T47D (cell line): ENCODE data around the gene ATOH8.
"Not testable (repeated sequence)": the region's sequence is repeated elsewhere in the genome, so short reads cannot be mapped to it uniquely, and the experiment has no call there.

ENCODE experiments used
- DNase-seq, 2 experiments: peaks; one replicate each; pipeline versions ENCODE4 v3.0.0 to v3.0.0-alpha.2; 2011 to 2012; ENCODE audit warnings: low read depth in 1 of 2, low spot score in 1 of 2
- JUND ChIP-seq: IDR thresholded peaks from 2 replicates; pipeline ENCODE4 v1.6.1; 2012; ENCODE audit warnings: low read depth
- in situ Hi-C: cut with HindIII; loops from 2 replicates; pipeline ENCODE4 v1.10.0; 2016; ENCODE audit warnings: low sequenced_read_pairs, low pct_unique_long_range_greater_than_20kb

Gene ATOH8

DNA sequence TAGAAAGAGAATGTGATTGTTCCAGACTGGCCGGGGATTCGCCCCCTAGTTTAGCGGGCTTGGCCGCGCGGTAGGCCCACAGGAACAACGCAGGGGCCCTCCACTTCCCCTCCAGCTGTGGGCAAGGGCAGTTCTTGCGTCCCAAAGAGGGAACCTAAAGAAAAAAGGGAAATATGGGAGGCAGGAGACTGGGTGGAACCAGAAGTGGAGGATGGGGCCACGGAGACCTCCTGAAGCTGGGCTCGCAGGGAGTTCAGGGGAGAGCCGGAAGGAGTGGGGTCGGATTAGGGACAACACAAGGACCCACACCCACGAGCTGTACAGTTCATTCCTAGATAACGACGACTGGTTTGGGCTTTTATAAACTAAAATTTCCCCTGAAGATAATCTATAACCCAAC lies 41.5 kb upstream of the ATOH8 start:
- no peak for DNase-seq
- TF ChIP-seq JUND: no peak
- in situ Hi-C loops: no loop called here

DNA sequence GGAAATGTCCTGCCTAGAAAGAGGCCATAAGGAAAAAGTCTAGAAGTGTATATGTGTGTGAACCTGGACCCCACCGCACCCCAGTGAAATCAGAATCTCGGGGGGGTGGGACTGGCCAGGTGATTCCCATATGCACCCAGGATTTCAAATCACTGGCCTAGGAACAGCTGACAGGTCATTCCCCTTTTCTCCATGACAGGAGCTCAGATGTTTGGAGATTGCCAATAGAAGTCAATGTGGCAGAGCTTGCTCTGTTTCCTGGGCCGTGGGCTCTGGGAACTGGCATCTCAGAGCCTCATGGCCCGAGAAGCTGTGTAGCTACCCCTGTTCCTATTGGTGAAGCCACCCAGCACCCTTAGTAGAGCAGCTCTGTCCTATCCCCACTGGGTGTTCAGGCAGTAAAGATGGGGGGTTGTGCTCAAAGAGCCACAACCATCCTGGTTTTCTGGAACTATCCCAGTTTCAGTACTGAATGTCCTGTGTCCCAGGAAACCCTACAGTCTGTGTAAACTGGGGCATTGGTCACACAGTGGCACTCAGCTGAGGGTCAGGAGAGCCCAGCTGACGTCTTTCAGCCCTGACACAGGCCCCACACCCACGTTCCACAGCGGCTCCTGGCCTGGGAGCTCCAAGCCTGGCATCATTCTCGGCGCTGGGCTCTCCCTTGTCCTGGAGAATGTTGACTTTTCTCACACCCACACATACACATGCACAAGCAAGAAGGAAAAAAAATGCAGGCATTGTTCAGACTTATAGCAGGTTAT lies 40.8 kb upstream of the ATOH8 start:
- TF ChIP-seq JUND: no peak

DNA sequence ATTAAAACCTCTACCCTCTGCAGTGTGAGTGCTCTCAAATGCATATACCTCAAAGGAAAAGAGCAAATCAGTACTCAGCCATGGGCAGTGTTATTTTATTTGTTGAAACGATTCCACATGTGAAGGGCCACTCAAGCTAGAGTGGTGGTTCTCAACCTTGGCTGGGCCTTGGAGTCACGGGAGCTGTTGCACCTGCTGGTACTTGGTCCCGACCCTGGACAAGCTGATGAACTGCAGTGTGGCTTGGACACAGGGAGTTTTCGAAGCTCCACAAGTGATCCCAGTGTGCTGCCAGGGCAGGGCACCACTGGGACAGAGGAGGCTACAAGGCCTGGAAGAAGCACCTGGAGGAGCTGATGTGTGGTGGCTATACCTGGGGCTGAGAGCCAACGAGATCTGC lies 40.0 kb upstream of the ATOH8 start:
- no peak for DNase-seq
- in situ Hi-C loops: no loop called here
- TF ChIP-seq JUND: no peak

More for the DNA sequence above, 40.8 kb upstream of the ATOH8 start:
- DNase-seq: no peak
- in situ Hi-C loops: no loop called here

DNA sequence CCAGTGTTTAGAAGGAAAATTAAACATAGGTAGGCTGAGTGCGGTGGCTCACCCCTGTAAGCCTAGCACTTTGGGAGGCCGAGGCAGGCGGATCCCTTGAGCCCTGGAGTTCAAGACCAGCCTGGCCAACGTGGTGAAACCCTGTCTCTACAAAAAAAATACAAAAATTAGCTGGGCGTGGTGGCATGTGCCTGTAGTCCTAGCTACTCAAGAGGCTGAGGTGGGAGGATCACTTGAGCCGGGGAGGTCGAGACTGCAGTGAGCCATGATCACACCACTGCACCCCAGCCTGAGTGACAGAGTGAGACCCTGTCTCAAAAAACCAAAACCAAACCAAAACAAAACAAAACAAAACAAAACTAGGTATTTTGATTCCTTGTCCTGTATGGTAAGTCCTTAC lies 39.4 kb upstream of the ATOH8 start:
- not testable (repeated sequence) for DNase-seq

DNA sequence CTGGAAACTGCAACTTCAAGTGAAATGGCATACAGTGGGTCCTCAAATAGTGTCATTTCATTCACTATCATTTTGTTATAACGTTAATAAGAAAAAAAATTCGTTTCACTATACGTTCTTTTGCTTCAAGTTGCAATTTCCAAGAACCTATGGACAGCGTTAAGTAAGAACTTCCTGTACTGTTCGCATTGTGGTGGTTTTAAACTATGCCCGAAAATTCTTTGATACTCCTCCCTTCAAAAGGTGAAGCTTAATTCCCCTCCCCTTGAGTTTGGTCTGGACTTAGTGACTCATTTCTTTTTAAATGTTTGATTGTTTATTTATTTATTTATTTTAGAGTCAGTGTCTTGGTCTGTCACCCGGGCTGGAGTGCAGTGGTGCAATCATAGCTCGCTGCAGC lies 39.0 kb upstream of the ATOH8 start:
- in situ Hi-C loops: no loop called here
- no peak for DNase-seq
- TF ChIP-seq JUND: no peak

More for the DNA sequence above, 39.4 kb upstream of the ATOH8 start:
- in situ Hi-C loops: not testable (repeated sequence)

DNA sequence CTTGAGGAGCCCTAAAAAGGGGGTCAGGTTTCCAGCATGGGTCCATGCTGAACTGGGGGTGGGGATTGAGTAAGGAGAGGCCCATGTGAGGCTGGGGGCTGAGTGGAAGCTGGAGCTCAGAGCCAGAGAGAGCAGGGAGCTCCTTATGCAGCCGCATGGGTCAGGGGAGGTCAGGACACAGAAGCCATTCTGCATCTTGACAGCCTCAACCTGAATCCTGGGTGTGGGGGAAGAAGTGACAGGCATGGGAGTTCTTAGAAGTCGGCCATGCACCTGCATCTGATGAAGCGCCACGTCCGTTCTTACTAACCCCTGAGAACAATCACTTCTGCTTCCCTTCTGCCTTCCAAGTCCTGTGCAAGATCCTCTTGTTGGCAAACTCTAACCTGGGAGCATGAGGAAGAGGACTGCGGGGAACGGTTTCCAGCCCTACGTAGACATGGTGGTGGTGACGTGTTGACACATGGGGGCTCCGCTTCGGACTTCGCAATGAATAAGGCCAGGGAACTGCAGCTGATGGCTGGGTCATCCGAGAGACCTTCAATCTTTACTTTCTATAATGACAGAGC lies 37.4 kb upstream of the ATOH8 start:
- in situ Hi-C loops: no loop called here
- no peak for TF ChIP-seq JUND
- no peak for DNase-seq

DNA sequence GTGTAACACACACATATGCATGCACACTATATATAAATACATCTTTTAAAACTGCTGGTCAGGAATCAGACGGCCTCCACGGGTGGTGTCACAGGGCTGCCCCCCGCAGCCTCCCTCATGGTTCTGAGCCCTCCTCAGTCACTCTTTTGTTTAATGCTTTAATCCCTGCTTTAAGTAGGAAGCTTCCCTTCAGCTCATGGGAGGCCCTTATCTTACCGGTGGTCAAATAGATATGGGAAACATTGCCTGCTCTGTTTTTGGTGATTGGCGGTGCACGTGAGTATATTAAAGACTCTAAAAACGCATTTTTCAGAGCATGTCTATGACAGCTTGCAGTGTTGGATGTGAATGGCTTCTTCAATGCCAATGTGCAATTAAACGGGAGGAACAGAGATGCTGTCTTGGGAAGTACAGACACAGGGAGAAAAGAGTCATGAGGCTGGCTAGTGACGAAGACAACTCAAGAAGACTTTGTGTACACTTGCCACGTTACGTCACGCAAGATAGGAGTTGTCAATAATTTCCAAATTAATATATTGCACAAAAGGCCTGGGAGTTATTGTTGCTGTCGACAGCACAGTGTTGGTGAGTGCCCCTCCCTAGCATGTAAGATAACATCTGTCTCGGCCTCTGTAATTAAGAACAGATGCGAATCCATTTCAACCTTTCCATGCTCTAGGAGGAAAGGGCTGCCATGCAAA lies 36.3 kb upstream of the ATOH8 start:
- in situ Hi-C loops: no loop called here

DNA sequence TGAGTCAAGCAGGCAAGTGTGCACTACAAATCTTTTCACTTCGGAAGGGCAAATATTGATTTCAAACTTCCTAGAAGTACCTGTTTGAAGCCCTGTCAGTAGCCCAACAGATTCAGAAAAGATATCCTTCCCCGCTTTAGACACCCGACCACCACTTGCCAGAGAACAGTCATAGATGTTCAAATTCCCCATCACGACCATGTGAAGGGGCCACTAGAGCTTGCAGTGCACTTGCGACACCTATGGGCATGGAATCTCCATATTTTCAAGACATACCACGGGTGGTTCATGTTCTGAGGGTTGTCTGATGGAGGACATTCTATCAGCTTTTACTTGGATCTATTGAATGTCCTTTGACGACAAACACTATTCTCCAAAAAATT lies 35.8 kb upstream of the ATOH8 start:
- in situ Hi-C loops: no loop called here
- no peak for DNase-seq
- no peak for TF ChIP-seq JUND

More for the DNA sequence above, 36.3 kb upstream of the ATOH8 start:
- no peak for DNase-seq
- no peak for TF ChIP-seq JUND

DNA sequence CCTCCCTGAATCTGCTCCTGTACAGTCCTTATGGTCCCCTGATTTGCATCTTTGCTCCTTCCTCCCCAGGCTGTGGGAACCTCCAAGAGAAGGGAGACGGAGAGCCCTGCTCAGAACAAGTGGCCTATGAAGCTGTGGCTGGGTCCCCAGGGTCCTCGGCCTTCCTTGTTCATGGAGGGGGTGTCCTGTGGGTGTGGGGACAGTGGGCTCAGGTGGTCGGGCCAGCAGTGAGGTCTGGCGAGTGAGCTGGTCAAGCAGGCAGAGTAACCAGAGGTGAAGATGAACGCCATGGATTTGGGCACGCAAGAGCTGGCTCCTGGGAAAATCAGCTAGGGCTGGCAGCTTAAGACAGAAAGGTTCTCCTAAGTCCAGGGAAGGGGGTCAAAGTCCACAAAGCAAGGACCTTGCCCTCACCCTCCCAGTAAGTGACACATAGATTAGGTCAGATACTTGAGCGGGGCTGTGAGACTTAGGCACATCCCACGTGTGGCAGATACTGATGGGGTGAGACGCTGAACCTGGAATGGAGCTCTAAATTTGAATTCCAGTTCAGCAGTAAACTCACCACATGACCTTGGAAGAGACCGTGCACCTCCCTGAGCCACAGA lies 34.8 kb upstream of the ATOH8 start:
- no peak for TF ChIP-seq JUND
- in situ Hi-C loops: no loop called here
- no peak for DNase-seq

DNA sequence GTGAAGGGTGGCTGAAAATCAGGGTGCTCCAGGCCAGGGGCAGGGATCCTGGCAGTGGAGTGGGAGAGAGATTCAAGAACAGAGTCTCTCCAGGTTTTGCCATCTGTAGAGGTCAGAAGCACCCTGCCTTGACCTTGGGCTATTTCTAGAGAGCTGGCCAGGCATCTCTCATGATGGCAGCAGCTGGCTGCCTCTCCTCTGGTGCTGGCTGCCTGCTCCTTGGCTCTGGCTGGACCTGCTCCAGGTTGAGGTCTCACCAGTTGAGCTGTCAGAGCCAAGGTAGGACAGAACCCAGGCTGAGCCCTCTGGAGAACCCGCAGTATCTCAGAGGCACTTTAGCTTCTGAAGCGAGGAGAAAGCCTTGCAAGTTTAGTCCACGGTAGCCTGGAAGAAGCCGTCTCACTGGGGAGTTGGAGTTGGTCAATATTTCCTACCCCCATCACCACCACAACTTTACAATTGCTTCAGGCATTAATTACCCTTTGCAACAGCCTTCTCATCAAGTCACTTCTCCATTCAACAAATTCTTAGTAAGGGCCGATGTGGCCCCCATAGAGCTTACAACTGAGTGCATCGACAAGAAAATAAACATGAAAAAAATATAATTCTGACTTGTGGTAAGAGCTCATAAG lies 34.1 kb upstream of the ATOH8 start:
- TF ChIP-seq JUND: no peak
- in situ Hi-C loops: no loop called here
- DNase-seq: no peak

DNA sequence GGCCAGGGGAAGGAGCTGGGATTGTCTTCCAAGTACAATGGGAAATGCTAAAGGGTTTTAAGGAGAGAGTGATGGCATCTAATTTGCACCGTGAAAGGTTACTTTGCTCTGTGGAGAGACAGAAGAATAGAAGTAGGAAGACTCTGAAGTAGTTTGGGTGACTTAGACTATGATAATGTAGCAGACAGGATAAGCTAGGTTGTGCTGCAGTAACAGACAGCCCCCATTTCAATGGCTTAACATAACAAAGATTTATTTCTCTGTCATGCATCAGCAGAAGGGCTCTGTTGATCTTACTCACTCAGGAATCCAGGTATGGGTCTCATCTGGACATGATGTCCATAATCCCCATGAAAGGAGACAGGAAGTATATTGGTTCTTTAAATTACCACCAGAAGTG lies 33.3 kb upstream of the ATOH8 start:
- TF ChIP-seq JUND: no peak
- no peak for DNase-seq
- in situ Hi-C loops: no loop called here

DNA sequence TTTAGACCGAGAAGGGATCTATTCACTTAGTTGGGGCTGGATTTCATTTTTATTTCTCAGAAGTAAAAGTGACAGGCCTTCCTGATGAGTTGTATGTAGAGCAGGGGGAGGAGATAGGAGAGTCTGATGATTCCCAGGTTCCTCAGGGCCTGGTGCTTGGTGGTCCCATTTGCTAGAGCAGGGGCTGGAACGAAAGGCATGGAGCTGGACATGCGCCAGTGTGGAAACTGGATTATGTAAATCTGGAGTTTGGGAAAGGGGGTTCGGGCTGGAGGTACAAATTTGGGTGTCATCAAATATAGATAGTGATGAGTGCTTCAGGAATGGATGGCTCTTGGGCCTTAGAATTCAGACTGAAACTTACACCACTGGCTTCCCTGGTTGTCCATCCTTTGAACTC lies 32.1 kb upstream of the ATOH8 start:
- in situ Hi-C loops: no loop called here
- TF ChIP-seq JUND: no peak

More for the DNA sequence above, 32.1 kb upstream of the ATOH8 start:
- no peak for DNase-seq
